SHP77 (cell line): ENCODE results near the gene GSDME.

ENCODE experiments used
- DNase-seq, 2 experiments: peaks; one replicate each; lab custom pipeline; 2025; lab: John Stamatoyannopoulos, UW

The GSDME gene

GRCh38 chr7:24653316-24654085 is 103.8 kb downstream of the GSDME start:
- no peak for DNase-seq

GRCh38 chr7:24652251-24652939 is 104.9 kb downstream of the GSDME start:
- DNase-seq: no peak
